T-helper 2 cell treated with Interferon-gamma antibody and Interleukin-4, amounts not matched to agents 5 μg/mL and 100 μg/mL, for 36 hours (primary cell): ENCODE measurements around the gene RIT2.

ENCODE experiments used
- DNase-seq: peaks from one replicate; pipeline ENCODE4 v3.0.0; 2021; ENCODE audit warnings: low spot score
- H3K27ac Mint-ChIP-seq: one replicate; pipeline ENCODE4 v1.8.0; 2021; ENCODE audit warnings: mild to moderate bottlenecking, mixed read lengths
- H3K27me3 Mint-ChIP-seq: one replicate; pipeline ENCODE4 v1.8.0; 2021; ENCODE audit warnings: low read depth, mixed read lengths
- H3K36me3 Mint-ChIP-seq: one replicate; pipeline ENCODE4 v1.8.0; 2021; ENCODE audit warnings: low read depth, mixed read lengths
- H3K4me1 Mint-ChIP-seq: one replicate; pipeline ENCODE4 v1.8.0; 2021; ENCODE audit warnings: low read depth, mixed read lengths
- H3K4me3 Mint-ChIP-seq: one replicate; pipeline ENCODE4 v1.8.0; 2022; ENCODE audit warnings: mild to moderate bottlenecking, moderate library complexity, mixed read lengths
- H3K9me3 Mint-ChIP-seq: one replicate; pipeline ENCODE4 v1.8.0; 2021; ENCODE audit warnings: mixed read lengths

The RIT2 gene

DNA sequence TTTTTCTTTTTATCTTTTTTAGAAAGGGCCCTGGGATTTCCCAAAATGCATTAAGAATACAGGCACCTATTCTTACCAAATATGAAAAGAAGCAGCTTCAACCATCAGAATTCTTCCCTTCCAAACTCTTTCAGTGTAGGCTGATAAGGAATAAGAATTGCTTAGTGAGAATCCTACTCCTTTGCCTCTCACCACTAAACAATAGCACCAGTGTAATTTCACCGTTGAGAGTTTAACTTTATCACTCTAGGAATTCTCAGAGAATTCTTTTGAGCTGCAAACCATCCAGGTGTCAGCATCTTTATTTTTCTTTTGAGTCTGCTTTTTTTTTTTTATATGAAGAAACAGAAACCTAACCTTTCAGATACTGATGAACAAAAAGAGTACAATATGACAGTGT is 194.9 kb downstream of the RIT2 start:
- DNase-seq = no peak
- Mint-ChIP-seq H3K9me3 (peaks cover 10% of the 10 kb centered on the region), H3K27me3 (no peaks in the 10 kb centered on the region), H3K4me1 (no peaks in the 10 kb centered on the region), H3K4me3 (no peak overlapping the region), H3K36me3 (no peaks in the 10 kb centered on the region), H3K27ac (no peak overlapping the region)

DNA sequence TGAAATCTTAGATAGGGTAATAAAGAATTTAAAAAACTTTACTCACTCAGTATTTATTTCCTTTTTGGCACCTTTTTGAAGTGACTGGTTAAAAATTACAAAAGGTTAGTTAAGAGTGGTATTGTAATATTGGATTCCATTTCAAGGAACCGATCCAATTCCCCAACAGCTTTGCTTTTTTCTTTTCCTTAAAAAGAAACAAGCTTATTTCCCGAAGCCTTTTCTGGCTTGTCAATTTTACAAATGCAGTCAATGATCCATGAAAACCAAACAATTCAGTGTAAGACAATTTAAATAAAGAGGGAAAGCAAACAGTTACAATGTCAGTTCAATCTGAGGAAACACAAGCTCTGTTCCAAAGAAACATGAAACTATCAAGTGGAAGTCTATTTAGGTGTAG is 200.2 kb downstream of the RIT2 start:
- no peaks in the 10 kb centered on the region for H3K36me3 Mint-ChIP-seq
- H3K4me1 Mint-ChIP-seq = no peaks in the 10 kb centered on the region
- DNase-seq = no peak
- no peak overlapping the region for H3K27ac Mint-ChIP-seq
- peaks cover 13% of the 10 kb centered on the region for H3K9me3 Mint-ChIP-seq
- H3K27me3 Mint-ChIP-seq = no peaks in the 10 kb centered on the region
- no peak overlapping the region for H3K4me3 Mint-ChIP-seq

DNA sequence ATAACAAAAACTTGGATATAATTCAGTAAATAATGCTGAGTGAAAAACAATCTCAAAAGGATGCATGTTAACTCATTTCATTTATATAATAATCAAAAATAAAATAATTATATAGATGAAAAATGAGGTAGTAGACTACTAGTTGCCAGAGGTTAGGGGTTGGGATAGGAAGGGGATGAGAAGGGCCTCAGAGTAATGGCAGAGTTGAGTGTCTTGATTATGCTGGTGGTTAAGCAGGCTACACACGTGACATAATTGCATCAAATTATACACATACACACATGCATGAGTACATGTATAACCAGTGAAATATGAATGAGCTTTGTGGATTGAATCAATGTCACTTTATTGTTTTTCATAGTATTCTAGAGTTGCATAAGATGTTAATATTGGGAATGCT is 201.0 kb downstream of the RIT2 start:
- no peak overlapping the region for H3K4me3 Mint-ChIP-seq
- no peaks in the 10 kb centered on the region for H3K36me3 Mint-ChIP-seq
- no peak overlapping the region for H3K27ac Mint-ChIP-seq
- H3K27me3 Mint-ChIP-seq = no peaks in the 10 kb centered on the region
- DNase-seq = no peak
- no peaks in the 10 kb centered on the region for H3K4me1 Mint-ChIP-seq
- peaks cover 15% of the 10 kb centered on the region for H3K9me3 Mint-ChIP-seq

DNA sequence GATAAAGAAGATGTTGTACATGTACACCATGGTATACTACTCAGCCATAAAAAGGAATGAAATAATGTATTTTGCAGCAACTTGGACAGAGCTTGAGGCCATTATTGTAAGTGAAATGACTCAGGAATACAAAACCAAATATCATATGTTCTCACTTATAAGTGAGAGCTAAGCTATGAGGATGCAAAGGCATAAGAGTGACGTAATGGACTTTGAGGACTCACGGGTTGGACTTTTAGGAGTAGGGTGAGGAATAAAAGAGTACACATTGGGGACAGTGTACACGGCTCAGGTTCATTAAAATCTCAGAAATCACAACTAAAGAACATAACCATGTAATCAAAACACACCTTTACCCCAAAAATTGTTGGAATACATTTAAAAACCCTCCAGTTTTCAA is 206.4 kb downstream of the RIT2 start:
- no peak overlapping the region for H3K27ac Mint-ChIP-seq
- no peaks in the 10 kb centered on the region for H3K36me3 Mint-ChIP-seq
- no peak overlapping the region for H3K4me3 Mint-ChIP-seq
- H3K4me1 Mint-ChIP-seq = no peaks in the 10 kb centered on the region
- H3K9me3 Mint-ChIP-seq = peaks cover 14% of the 10 kb centered on the region
- DNase-seq = no peak
- H3K27me3 Mint-ChIP-seq = no peaks in the 10 kb centered on the region

DNA sequence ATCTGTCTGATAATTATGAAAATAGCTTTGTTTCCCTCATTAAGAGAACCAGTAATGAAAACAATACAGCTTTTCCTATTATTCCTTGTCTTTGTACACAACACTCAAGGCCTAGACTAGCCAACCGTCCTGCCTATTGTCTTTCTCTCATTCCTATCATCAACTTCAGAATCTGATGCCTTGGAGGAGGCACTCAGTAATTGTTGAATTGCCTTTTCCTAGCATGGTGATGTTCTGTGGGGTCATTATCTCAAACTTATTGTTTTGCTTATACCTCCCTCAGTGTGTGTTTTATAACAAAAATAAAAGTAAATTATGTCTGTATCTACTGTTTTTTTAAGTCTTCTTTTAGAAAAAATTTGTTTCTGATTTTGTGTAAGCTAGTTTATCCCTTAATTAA is 208.7 kb downstream of the RIT2 start:
- no peaks in the 10 kb centered on the region for H3K4me1 Mint-ChIP-seq
- H3K27me3 Mint-ChIP-seq = no peaks in the 10 kb centered on the region
- H3K27ac Mint-ChIP-seq = no peak overlapping the region
- no peak overlapping the region for H3K4me3 Mint-ChIP-seq
- H3K9me3 Mint-ChIP-seq = peaks cover 17% of the 10 kb centered on the region
- DNase-seq = no peak
- H3K36me3 Mint-ChIP-seq = no peaks in the 10 kb centered on the region

DNA sequence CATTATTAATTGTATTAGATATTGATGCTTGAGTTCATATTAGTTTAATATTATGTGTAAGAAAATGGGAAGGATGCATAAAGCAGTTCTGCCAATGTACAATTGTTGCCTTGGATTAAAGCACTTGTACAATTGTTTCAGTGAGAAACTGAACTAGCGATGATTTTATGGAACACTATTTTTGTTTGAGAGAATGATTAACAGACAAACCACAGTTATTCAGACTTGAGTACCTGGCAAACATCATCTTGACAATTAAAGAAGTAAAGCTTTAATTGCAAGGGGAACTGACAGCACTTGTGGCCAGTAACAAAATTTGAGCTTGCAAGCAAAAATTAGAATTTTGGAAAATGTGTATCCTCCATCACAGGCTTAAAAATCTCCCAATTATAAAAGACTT is 214.3 kb downstream of the RIT2 start:
- no peaks in the 10 kb centered on the region for H3K27me3 Mint-ChIP-seq

DNA sequence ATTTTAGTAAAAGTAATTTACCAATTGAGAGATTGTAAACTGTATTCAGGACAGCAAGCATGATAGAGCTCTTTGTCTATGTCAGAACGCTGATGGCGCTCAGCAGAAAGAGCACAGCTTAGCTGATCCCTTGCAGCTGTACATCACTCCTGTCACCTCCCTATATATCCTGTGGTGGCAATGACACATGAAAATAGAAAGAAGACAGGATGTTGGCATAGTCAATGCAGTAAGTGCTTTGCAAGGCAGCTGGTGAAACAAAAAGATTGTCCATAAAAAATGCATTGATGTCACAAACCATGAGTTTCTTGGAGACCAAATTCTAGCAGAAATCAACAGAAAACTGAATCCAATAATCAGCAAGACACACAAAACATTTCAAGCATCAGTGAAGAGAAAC is 221.5 kb downstream of the RIT2 start:
- DNase-seq = no peak
- Mint-ChIP-seq H3K36me3 (no peaks in the 10 kb centered on the region), H3K27me3 (no peaks in the 10 kb centered on the region), H3K4me1 (no peaks in the 10 kb centered on the region), H3K27ac (no peak overlapping the region), H3K9me3 (peaks cover 9% of the 10 kb centered on the region), H3K4me3 (no peak overlapping the region)

More for the DNA sequence above, 214.3 kb downstream of the RIT2 start:
- DNase-seq = no peak
- no peaks in the 10 kb centered on the region for H3K4me1 Mint-ChIP-seq
- no peak overlapping the region for H3K4me3 Mint-ChIP-seq
- no peak overlapping the region for H3K27ac Mint-ChIP-seq
- H3K9me3 Mint-ChIP-seq = peaks cover 6% of the 10 kb centered on the region
- no peaks in the 10 kb centered on the region for H3K36me3 Mint-ChIP-seq

DNA sequence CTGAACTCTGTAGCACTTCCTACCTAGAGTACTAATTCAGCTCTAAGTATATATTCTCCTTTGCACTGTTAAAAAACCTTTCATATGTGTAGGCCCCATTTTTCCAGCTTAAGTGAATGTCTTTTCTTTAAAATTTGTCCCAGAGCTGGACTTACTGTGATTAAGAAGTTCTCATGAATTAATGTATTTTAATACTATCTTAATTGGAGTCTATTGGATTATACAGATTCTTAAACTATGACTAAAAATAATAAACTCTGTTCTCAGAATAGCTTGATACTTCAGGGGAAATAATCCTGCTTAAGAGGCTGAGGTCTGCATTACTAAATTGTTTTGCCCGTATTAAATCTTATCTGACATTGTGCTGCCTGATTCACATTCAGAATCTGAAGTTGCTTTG is 223.3 kb downstream of the RIT2 start:
- Mint-ChIP-seq H3K9me3 (peaks cover 5% of the 10 kb centered on the region), H3K4me3 (no peak overlapping the region), H3K27me3 (no peaks in the 10 kb centered on the region), H3K27ac (no peak overlapping the region), H3K36me3 (no peaks in the 10 kb centered on the region), H3K4me1 (no peaks in the 10 kb centered on the region)
- no peak for DNase-seq

DNA sequence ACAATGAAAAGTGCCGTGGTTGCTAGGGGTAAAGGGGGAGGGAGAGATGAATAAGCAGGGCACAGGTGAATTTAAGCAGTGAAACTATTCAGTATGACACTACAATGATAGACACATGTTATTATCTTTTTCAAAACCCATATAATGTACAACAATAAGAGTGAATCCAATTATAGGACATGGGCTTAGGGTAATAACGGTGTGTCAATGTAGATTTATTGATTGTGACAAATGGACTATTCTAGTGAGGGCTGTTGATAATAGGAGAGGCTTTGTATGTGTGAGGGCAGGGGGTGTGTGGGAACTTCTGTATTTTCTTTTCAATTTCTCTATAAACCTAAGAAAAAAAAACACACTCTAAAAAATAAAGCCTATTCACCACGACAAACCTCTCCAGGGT is 223.8 kb downstream of the RIT2 start:
- Mint-ChIP-seq H3K4me3 (no peak overlapping the region), H3K36me3 (no peaks in the 10 kb centered on the region), H3K9me3 (peaks cover 5% of the 10 kb centered on the region), H3K4me1 (no peaks in the 10 kb centered on the region), H3K27ac (no peak overlapping the region), H3K27me3 (no peaks in the 10 kb centered on the region)
- no peak for DNase-seq

DNA sequence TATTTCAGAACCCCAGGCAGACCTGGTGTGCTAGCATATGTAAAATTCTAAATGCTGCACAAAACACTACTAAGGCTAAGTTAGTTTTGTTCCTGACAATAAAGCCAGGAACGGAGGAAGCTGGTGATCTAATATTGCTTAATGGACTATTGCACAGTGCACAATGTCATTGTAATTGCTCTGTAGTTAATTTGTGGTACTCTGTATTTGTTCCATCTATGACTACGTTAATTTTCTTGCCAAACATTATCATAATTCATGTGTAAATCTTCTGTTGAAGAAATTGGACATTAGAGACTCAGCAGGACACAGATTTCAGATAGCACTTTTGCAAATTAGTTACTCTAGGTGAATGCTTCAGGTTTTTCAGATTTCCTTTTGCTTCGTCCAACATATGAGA is 232.3 kb downstream of the RIT2 start:
- Mint-ChIP-seq H3K27me3 (no peaks in the 10 kb centered on the region), H3K4me3 (no peak overlapping the region), H3K9me3 (peaks cover 32% of the 10 kb centered on the region), H3K27ac (no peak overlapping the region), H3K4me1 (no peaks in the 10 kb centered on the region), H3K36me3 (no peaks in the 10 kb centered on the region)
- DNase-seq = no peak

DNA sequence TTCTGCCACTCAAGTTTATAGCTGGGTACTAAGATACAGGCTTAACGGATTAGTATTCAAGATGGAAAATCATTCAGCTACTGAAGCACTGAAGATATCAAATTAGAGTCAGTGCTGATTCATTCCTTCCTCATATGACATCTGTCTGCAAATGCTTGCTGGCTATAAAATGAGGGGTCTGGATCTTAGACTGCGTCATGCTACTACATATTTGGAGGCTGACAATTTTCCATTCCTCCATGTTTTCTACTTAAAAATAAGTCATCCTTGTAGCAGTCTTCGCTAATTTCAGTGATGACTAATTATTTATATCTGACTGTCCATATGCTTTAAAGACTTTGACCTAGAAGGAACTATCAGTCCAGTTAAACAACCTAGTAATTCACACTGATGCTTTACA is 233.4 kb downstream of the RIT2 start:
- DNase-seq = no peak
- Mint-ChIP-seq H3K9me3 (peaks cover 32% of the 10 kb centered on the region), H3K4me1 (no peaks in the 10 kb centered on the region), H3K27me3 (no peaks in the 10 kb centered on the region), H3K27ac (no peak overlapping the region), H3K4me3 (no peak overlapping the region), H3K36me3 (no peaks in the 10 kb centered on the region)

DNA sequence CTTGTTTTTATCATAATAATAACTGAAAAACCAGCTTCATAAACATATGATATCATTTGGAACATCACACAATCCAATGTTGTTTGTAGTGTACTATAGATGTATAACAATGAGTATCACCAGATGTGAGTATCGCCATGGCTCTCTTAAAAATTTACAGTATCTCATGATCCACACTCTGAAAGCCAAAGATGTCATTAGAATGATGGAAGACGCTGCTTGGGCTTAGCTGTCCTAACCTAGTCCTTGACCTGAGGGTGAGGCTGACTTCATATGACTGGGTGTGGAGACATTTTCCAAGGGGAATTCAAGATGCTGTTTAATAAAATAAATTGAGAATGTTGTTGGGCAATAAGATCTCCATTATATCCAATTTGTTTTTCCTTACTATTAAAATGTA is 242.6 kb downstream of the RIT2 start:
- no peak overlapping the region for H3K4me3 Mint-ChIP-seq
- H3K36me3 Mint-ChIP-seq = no peaks in the 10 kb centered on the region
- no peaks in the 10 kb centered on the region for H3K27me3 Mint-ChIP-seq
- H3K9me3 Mint-ChIP-seq = no peaks in the 10 kb centered on the region
- no peaks in the 10 kb centered on the region for H3K4me1 Mint-ChIP-seq
- H3K27ac Mint-ChIP-seq = no peak overlapping the region
- no peak for DNase-seq

DNA sequence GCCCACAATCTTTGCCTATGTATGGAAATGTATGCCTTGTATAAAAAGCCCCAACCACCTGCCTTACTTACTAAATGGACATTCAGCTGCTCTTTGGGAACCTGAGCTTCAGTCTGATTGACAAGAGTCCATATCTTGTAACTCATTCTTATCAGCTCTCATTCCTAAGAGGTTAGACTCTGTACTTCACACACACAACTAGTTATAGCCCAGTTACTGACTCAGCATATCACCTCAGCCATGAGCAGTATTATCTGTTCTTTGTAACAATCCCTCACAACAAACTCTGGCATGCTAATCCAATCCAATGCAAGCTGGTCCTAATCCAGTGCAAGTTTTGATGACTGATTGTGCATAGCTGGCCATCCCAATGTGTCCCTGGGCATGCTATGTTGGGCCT is 250.6 kb downstream of the RIT2 start:
- H3K27me3 Mint-ChIP-seq = no peaks in the 10 kb centered on the region
- no peak for DNase-seq
- no peaks in the 10 kb centered on the region for H3K4me1 Mint-ChIP-seq
- H3K36me3 Mint-ChIP-seq = no peaks in the 10 kb centered on the region
- H3K9me3 Mint-ChIP-seq = peaks cover 5% of the 10 kb centered on the region
- H3K4me3 Mint-ChIP-seq = no peak overlapping the region
- H3K27ac Mint-ChIP-seq = no peak overlapping the region

DNA sequence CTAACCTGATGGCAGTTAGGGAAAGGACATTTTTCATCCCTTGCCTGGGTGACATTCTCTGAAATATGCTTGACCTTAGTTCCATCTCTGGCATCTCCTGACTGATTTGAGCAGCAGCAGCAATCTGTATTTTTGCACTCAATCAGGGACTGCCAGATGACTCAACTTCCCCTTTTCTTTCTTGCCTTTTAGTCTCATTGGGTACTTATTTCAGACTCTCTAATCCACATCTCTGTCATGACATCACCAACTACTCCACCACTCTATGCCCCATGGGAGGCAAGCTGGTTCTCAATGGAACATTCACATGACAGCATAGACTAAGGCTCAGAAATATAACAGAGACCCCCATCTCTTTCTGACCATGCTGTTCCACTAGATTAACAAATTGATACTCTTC is 254.2 kb downstream of the RIT2 start:
- H3K4me3 Mint-ChIP-seq = no peak overlapping the region
- H3K27me3 Mint-ChIP-seq = no peaks in the 10 kb centered on the region
- DNase-seq = no peak
- H3K9me3 Mint-ChIP-seq = peaks cover 8% of the 10 kb centered on the region
- H3K36me3 Mint-ChIP-seq = no peaks in the 10 kb centered on the region
- no peaks in the 10 kb centered on the region for H3K4me1 Mint-ChIP-seq
- H3K27ac Mint-ChIP-seq = no peak overlapping the region

DNA sequence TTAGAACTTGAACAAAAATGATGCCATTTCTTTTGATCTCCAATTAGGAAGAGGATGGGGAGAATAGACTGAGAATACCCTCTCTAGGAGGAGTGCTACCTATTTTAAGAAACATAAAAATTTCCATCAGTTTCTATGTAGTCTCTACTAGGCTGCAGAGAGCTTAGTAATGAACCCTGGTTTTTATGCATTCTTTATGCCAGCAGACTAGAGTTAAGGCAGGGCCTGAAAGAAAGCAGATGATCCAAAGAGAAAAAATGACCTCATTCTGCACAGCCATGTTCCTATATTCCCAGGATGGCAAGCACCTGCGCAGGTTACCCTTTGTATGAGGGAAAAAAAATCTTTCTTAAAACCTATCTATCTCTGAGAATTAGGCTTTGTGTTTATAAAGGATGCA is 254.9 kb downstream of the RIT2 start:
- Mint-ChIP-seq H3K4me3 (no peak overlapping the region), H3K9me3 (peaks cover 8% of the 10 kb centered on the region), H3K4me1 (no peaks in the 10 kb centered on the region), H3K36me3 (no peaks in the 10 kb centered on the region), H3K27me3 (no peaks in the 10 kb centered on the region), H3K27ac (no peak overlapping the region)
- no peak for DNase-seq

DNA sequence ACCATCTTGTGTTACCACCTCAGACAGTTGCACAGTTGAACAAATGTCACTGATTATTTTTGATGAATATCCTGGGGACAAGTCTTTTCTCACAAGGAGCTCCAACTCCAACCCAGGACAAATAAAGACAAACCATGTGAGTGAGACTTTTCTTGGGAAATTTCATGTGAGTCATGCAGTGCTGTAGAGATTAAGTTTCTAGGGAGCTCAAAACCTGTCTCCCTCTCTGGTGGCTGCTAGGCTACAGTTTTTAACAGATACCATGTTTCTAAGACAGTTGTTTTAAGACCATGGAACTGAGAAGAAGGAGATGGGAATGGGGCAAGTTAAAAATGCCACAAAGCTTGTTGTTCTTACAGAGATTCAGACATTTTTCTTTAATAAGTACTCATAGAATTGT is 255.5 kb downstream of the RIT2 start:
- DNase-seq = no peak
- Mint-ChIP-seq H3K36me3 (no peaks in the 10 kb centered on the region), H3K27me3 (no peaks in the 10 kb centered on the region), H3K9me3 (peaks cover 6% of the 10 kb centered on the region), H3K4me1 (no peaks in the 10 kb centered on the region), H3K4me3 (no peak overlapping the region), H3K27ac (no peak overlapping the region)
